IPS-NIHi7 (cell line): Measurements from ENCODE around the gene SEC31A.

Experiments used
- DNase-seq: peaks from one replicate; pipeline ENCODE4 v3.0.0; 2012; ENCODE audit warnings: mixed read lengths; ENCODE audit errors: extremely low spot score

Gene SEC31A

DNA sequence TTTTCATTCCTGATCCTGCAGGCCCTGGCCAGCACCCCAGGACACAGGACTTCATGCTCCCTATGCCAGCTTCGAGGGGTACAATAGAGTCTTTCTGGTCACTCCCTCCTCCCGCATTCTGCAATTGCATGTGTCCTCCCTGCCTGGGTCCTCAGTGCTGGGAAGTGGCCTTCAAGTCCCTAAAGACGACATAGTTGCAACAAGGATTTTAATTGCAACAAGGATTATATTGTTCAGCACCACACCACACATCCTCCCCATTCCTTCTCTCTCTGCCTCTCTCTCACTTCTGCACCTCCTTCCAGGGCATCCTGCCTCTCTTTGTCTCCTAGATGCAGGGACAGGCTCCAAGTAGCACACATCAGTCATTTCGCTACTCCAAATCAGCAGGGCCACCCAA lies 117.9 kb downstream of the SEC31A start:
- DNase-seq: no peak

DNA sequence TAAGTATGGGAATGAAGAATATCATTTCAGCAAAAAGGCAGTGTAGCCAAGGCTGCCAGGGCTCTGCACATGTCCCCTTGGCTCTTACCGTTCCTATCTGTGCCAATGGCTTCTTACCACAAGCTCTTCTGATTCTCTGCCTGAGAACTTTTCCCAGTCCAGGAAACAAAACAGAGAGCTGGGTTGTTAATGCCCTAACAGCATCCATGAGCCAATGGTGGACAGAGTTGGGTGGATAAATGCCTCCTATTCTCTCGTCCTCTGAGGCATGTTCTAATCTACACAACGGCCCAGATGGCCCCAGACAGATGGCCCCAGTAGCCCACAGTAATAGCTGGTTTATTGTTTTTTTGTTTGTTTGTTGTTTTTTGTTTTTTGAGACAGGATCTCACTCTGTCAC lies 120.3 kb downstream of the SEC31A start:
- no peak for DNase-seq
